GM23248 (cell line): Measurements from ENCODE around the gene ADAMTS3. TPM values are rescaled to one million over a fixed set of nuclear protein-coding genes. Genes with fewer than 3 reads are reported as not detected.

Experiments
- DNase-seq: peaks from one replicate; pipeline ENCODE4 v3.0.0-alpha.2; 2015
- H2AFZ ChIP-seq: fragments of 200-600 bp; sonication (generic); 2 replicates; pipeline ENCODE4 v1.6.1; 2016; ENCODE audit warnings: antibody characterized with exemption
- H3F3A ChIP-seq: fragments of 200-600 bp; sonication (generic); 2 replicates; pipeline ENCODE4 v1.6.1; 2016; ENCODE audit warnings: mild to moderate bottlenecking, antibody characterized with exemption, mixed run types; ENCODE audit not compliant: insufficient read depth
- H3K27ac ChIP-seq: fragments of 200-600 bp; sonication (generic); 2 replicates; pipeline ENCODE4 v1.5.1; 2016; ENCODE audit warnings: mild to moderate bottlenecking
- H3K27me3 ChIP-seq: fragments of 200-600 bp; sonication (generic); replicated peaks from 2 replicates; pipeline ENCODE4 v1.6.1; 2016; ENCODE audit warnings: mild to moderate bottlenecking; ENCODE audit not compliant: insufficient read depth
- H3K36me3 ChIP-seq: fragments of 200-600 bp; sonication (generic); 2 replicates; pipeline ENCODE4 v1.6.1; 2016; ENCODE audit warnings: low read depth, mild to moderate bottlenecking
- H3K4me1 ChIP-seq: fragments of 200-600 bp; sonication (generic); 2 replicates; pipeline ENCODE4 v1.6.1; 2016; ENCODE audit warnings: mild to moderate bottlenecking; ENCODE audit not compliant: insufficient read depth
- H3K4me2 ChIP-seq: fragments of 200-600 bp; sonication (generic); one replicate; pipeline ENCODE4 v1.6.1; 2016; ENCODE audit warnings: mild to moderate bottlenecking; ENCODE audit not compliant: unreplicated experiment
- H3K4me3 ChIP-seq: fragments of 200-600 bp; sonication (generic); 2 replicates; pipeline ENCODE4 v1.5.1; 2016; ENCODE audit warnings: mild to moderate bottlenecking
- H3K79me2 ChIP-seq: fragments of 200-600 bp; sonication (generic); 2 replicates; pipeline ENCODE4 v1.6.1; 2016; ENCODE audit warnings: mild to moderate bottlenecking; ENCODE audit not compliant: insufficient read depth
- H3K9ac ChIP-seq: fragments of 200-600 bp; sonication (generic); 2 replicates; pipeline ENCODE4 v1.6.1; 2016; ENCODE audit warnings: mild to moderate bottlenecking
- H3K9me2 ChIP-seq: fragments of 200-600 bp; sonication (generic); 2 replicates; pipeline ENCODE4 v1.6.1; 2016; ENCODE audit warnings: mixed run types, mild to moderate bottlenecking, moderate library complexity; ENCODE audit not compliant: insufficient read depth
- H3K9me3 ChIP-seq: fragments of 200-600 bp; sonication (generic); one replicate; pipeline ENCODE4 v1.6.1; 2017; ENCODE audit warnings: low read depth
- H4K20me1 ChIP-seq: fragments of 200-600 bp; sonication (generic); 2 replicates; pipeline ENCODE4 v1.6.0; 2016; ENCODE audit not compliant: insufficient read depth
- EZH2 ChIP-seq: fragments of 200-600 bp; sonication (generic); IDR thresholded peaks from 2 replicates; pipeline ENCODE4 v1.6.1; 2018; ENCODE audit warnings: antibody characterized with exemption, mild to moderate bottlenecking; ENCODE audit not compliant: insufficient read depth, poor library complexity, severe bottlenecking
- EZH2phosphoT487 ChIP-seq: fragments of 200-600 bp; sonication (generic); IDR thresholded peaks from 2 replicates; pipeline ENCODE4 v1.6.1; 2018; ENCODE audit warnings: antibody characterized with exemption, moderate library complexity, mild to moderate bottlenecking, low read depth; ENCODE audit not compliant: insufficient read depth
- WGBS, 2 experiments: methylation state at CpG; one replicate each; pipeline ENCODE4 v1.1.6; 2015 to 2017; ENCODE audit warnings: low lambda C conversion rate in 2 of 2, low coverage in 1 of 2; ENCODE audit errors: missing lambda C conversion rate in 2 of 2; 5-methylcytosine and 5-hydroxymethylcytosine counted together
- in situ Hi-C: fragments of 300-500 bp; cut with MboI; formaldehyde crosslinking; loops from 2 replicates; pipeline ENCODE4 v1.15.0; 2020
- polyA plus RNA-seq: library from polyadenylated mRNA; unstranded; fragments of >200 nt; fragmentation: Nextera tagmentation; extraction: Ambion mirVana; gene quantifications from 2 replicates; pipeline ENCODE4 v1.2.1, GENCODE V29; 2016
- total RNA-seq: library from RNA; depleted of rRNA; stranded (reverse); fragments of >200 nt; shearing (Covaris generic); gene quantifications from 2 replicates; pipeline ENCODE4 v1.2.3, GENCODE V29; 2014

The ADAMTS3 gene
- total and polyA plus RNA-seq, 2 experiments from 2014 or later = 0.20 to 0.43 TPM

DNA sequence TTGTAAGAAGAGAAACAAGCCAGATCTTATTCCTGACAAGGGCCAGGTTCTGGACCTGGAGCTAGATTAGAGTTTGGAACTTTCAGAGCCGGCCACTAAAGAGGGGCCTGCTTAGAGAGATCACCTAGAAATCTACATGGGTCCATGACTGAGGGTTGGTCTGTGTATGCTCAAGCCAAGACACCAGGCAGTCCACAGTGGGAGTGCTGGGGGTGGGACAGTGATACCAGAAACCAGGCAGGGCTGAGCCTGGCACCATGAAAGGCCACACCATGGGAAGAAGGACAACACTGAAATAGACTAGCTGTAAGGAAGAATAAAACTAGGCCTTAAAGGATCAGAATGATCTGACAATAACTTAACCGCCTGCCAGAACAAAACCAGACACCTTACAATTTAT, 267.3 kb downstream of the ADAMTS3 start:
- no peaks in the 10 kb centered on the region for H3K36me3 ChIP-seq
- H3K9me3 ChIP-seq = no peaks in the 10 kb centered on the region
- H3K27me3 ChIP-seq = no peaks in the 10 kb centered on the region
- TF ChIP-seq EZH2phosphoT487 = no peak
- no peak for TF ChIP-seq EZH2
- no peak for DNase-seq
- no peak overlapping the region for H3K27ac ChIP-seq
- no peaks in the 10 kb centered on the region for H4K20me1 ChIP-seq
- H3K79me2 ChIP-seq = no peaks in the 10 kb centered on the region
- 100% methylated on average over 2 of the region's 2 CpGs for WGBS, 2 experiments
- H2AFZ ChIP-seq = no peak overlapping the region
- no peak overlapping the region for H3K9ac ChIP-seq
- no peaks in the 10 kb centered on the region for H3F3A ChIP-seq
- H3K9me2 ChIP-seq = no peaks in the 10 kb centered on the region
- H3K4me2 ChIP-seq = no peak overlapping the region
- in situ Hi-C loops = loop anchor here (25.0 kb wide), 1 partner anchor 711 kb away; no protein-coding TSS in a partner anchor
- H3K4me1 ChIP-seq = no peaks in the 10 kb centered on the region
- H3K4me3 ChIP-seq = no peak overlapping the region

- no peaks in the 10 kb centered on the region for H3K79me2 ChIP-seq
- H3K9me3 ChIP-seq = no peaks in the 10 kb centered on the region
- DNase-seq = no peak
- no peaks in the 10 kb centered on the region for H3K27me3 ChIP-seq
- no peak overlapping the region for H3K9ac ChIP-seq
- TF ChIP-seq EZH2phosphoT487 (no peak), EZH2 (no peak)
- in situ Hi-C loops = loop anchor here (25.0 kb wide), 1 partner anchor 712 kb away; no protein-coding TSS in a partner anchor
- no peaks in the 10 kb centered on the region for H4K20me1 ChIP-seq
- H3K9me2 ChIP-seq = no peaks in the 10 kb centered on the region
- no peaks in the 10 kb centered on the region for H3F3A ChIP-seq
- 86 to 88% methylated on average over 1 of the region's 1 CpG for WGBS, 2 experiments
- H3K4me1 ChIP-seq = no peaks in the 10 kb centered on the region
- H2AFZ ChIP-seq = no peak overlapping the region
- H3K36me3 ChIP-seq = no peaks in the 10 kb centered on the region
- H3K27ac ChIP-seq = no peak overlapping the region
- H3K4me3 ChIP-seq = no peak overlapping the region
- no peak overlapping the region for H3K4me2 ChIP-seq
Measured at GRCh38 chr4:72300126-72300525, 268.9 kb downstream of the ADAMTS3 start.

GRCh38 chr4:72295966-72296557, 273.0 kb downstream of the ADAMTS3 start:
- H3K79me2 ChIP-seq = no peaks in the 10 kb centered on the region
- no peak overlapping the region for H3K4me2 ChIP-seq
- no peaks in the 10 kb centered on the region for H3K4me1 ChIP-seq
- peak; percentile 78 for DNase-seq
- no peaks in the 10 kb centered on the region for H4K20me1 ChIP-seq
- H2AFZ ChIP-seq = peak overlapping the region; percentile 28; the same call in 1 of the 2 replicates
- H3K27me3 ChIP-seq = no peaks in the 10 kb centered on the region
- H3K36me3 ChIP-seq = no peaks in the 10 kb centered on the region
- H3K9ac ChIP-seq = no peak overlapping the region
- H3F3A ChIP-seq = no peaks in the 10 kb centered on the region
- H3K4me3 ChIP-seq = no peak overlapping the region
- no peak for TF ChIP-seq EZH2phosphoT487
- TF ChIP-seq EZH2 = no peak
- 10 to 15% methylated on average over 5 of the region's 5 CpGs for WGBS, 2 experiments
- no peaks in the 10 kb centered on the region for H3K9me3 ChIP-seq
- in situ Hi-C loops = loop anchor here (25.0 kb wide), 1 partner anchor 391 kb away; no protein-coding TSS in a partner anchor
- no peak overlapping the region for H3K27ac ChIP-seq
- no peaks in the 10 kb centered on the region for H3K9me2 ChIP-seq

GRCh38 chr4:72290737-72291136, 278.3 kb downstream of the ADAMTS3 start:
- Histone ChIP-seq H3K4me2 (no peak overlapping the region), H2AFZ (no peak overlapping the region), H3K9ac (no peak overlapping the region), H4K20me1 (no peaks in the 10 kb centered on the region), H3F3A (no peaks in the 10 kb centered on the region), H3K27ac (no peak overlapping the region), H3K4me1 (no peaks in the 10 kb centered on the region), H3K79me2 (no peaks in the 10 kb centered on the region), H3K9me2 (no peaks in the 10 kb centered on the region), H3K36me3 (no peaks in the 10 kb centered on the region), H3K9me3 (no peaks in the 10 kb centered on the region), H3K4me3 (no peak overlapping the region), H3K27me3 (no peaks in the 10 kb centered on the region)
- TF ChIP-seq EZH2 (no peak), EZH2phosphoT487 (no peak)
- no peak for DNase-seq
- in situ Hi-C loops = loop anchor here (25.0 kb wide), 1 partner anchor 397 kb away; no protein-coding TSS in a partner anchor
- WGBS, 2 experiments = 90 to 92% methylated on average over 9 of the region's 9 CpGs
